Stimulated activated CD8-positive, alpha-beta memory T cell treated with anti-CD3 and anti-CD28 coated beads, Interleukin-7, amount 100 ng/mL, for 24 hours (primary cell): ENCODE measurements around the gene ARHGEF16.

Experiments
- DNase-seq: peaks from one replicate; pipeline ENCODE4 v3.0.0-alpha.2; 2020; ENCODE audit warnings: low read depth

Gene ARHGEF16

GRCh38 chr1:3453891-3454810 lies at the start of gene ARHGEF16:
ARHGEF16 (plus strand) TSS chr1:3454665; CDS start chr1:3463085, 8,420 bp downstream.
- DNase-seq, result no peak

- DNase-seq, result no peak
These were observed 49.7 kb upstream of the ARHGEF16 start for GRCh38 chr1:3404801-3405200.

GRCh38 chr1:3405491-3405890 lies 49.0 kb upstream of the ARHGEF16 start:
- DNase-seq, result no peak

- no peak for DNase-seq
These were observed 48.2 kb upstream of the ARHGEF16 start for GRCh38 chr1:3405974-3406867.

GRCh38 chr1:3407021-3407420 lies 47.4 kb upstream of the ARHGEF16 start:
- no peak for DNase-seq

- DNase-seq, result no peak
These were observed 45.7 kb upstream of the ARHGEF16 start for GRCh38 chr1:3408751-3409266.

- DNase-seq, result no peak
These were observed 44.9 kb upstream of the ARHGEF16 start for GRCh38 chr1:3409366-3410141.

- DNase-seq, result no peak
These were observed 44.1 kb upstream of the ARHGEF16 start for GRCh38 chr1:3410142-3410925.

- no peak for DNase-seq
These were observed 42.7 kb upstream of the ARHGEF16 start for GRCh38 chr1:3411806-3412205.

GRCh38 chr1:3412376-3412775 lies 42.1 kb upstream of the ARHGEF16 start:
- no peak for DNase-seq

- no peak for DNase-seq
These were observed 40.3 kb upstream of the ARHGEF16 start for GRCh38 chr1:3413975-3414710.

GRCh38 chr1:3415260-3416090 lies 39.0 kb upstream of the ARHGEF16 start:
- no peak for DNase-seq

- no peak for DNase-seq
These were observed 37.3 kb upstream of the ARHGEF16 start for GRCh38 chr1:3417082-3417739.

GRCh38 chr1:3417934-3418333 lies 36.5 kb upstream of the ARHGEF16 start:
- DNase-seq, result no peak

GRCh38 chr1:3418600-3418999 lies 35.9 kb upstream of the ARHGEF16 start:
- DNase-seq, result no peak

- no peak for DNase-seq
These were observed 34.9 kb upstream of the ARHGEF16 start for GRCh38 chr1:3419415-3420204.

- DNase-seq, result no peak
These were observed 34.1 kb upstream of the ARHGEF16 start for GRCh38 chr1:3420218-3420951.
